ENCODE measurements around the gene ERCC6.

Gene ERCC6

GRCh38 chr10:49527061-49527460 lies 11.9 kb downstream of the ERCC6 start:
- DNase-seq (ENCODE audit: low read depth) = no peak
- TF ChIP-seq, protein P1, sequence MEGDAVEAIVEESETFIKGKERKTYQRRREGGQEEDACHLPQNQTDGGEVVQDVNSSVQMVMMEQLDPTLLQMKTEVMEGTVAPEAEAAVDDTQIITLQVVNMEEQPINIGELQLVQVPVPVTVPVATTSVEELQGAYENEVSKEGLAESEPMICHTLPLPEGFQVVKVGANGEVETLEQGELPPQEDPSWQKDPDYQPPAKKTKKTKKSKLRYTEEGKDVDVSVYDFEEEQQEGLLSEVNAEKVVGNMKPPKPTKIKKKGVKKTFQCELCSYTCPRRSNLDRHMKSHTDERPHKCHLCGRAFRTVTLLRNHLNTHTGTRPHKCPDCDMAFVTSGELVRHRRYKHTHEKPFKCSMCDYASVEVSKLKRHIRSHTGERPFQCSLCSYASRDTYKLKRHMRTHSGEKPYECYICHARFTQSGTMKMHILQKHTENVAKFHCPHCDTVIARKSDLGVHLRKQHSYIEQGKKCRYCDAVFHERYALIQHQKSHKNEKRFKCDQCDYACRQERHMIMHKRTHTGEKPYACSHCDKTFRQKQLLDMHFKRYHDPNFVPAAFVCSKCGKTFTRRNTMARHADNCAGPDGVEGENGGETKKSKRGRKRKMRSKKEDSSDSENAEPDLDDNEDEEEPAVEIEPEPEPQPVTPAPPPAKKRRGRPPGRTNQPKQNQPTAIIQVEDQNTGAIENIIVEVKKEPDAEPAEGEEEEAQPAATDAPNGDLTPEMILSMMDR (IDR thresholded peaks at IDR 0.05; ENCODE audit: low read length, missing control alignments) = no peak
- H3K4me3 ChIP-seq (replicated peaks; ENCODE audit: low read depth, low read length) = no peak overlapping the region

DNA sequence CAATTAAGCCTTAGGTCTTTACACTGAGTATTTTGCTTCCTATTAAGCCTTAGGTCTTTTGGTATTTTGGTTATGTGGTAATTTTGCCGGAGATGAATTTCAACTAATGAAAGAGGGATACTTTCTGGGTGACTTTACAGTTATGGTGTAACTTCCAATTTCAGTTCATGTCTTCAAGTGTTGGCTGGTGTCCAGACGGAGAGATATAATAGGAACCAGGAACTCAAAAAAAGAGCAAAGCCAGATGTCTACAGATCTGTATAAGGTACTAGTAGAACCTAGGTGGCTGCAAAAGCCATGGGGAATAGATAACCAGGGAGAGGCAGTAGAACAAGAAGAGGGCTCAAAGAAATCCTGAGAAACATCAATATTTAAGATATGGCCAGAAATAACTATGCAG lies 12.3 kb downstream of the ERCC6 start:
- DNase-seq (ENCODE audit: low read depth) = peak; percentile 51
- TF ChIP-seq, protein P1 (IDR thresholded peaks at IDR 0.05; ENCODE audit: low read length, missing control alignments) = no peak

GRCh38 chr10:49524496-49524895 lies 14.4 kb downstream of the ERCC6 start:
- H3K4me3 ChIP-seq (replicated peaks; ENCODE audit: low read depth, low read length) = no peak overlapping the region
- TF ChIP-seq, protein P1 (IDR thresholded peaks at IDR 0.05; ENCODE audit: low read length, missing control alignments) = no peak
- DNase-seq (ENCODE audit: low read depth) = no peak

More for the DNA sequence above, 12.3 kb downstream of the ERCC6 start:
- H3K4me3 ChIP-seq (replicated peaks; ENCODE audit: low read depth, low read length) = no peak overlapping the region

GRCh38 chr10:49523301-49523700 lies 15.6 kb downstream of the ERCC6 start:
- TF ChIP-seq, protein P1 (IDR thresholded peaks at IDR 0.05; ENCODE audit: low read length, missing control alignments) = no peak
- no peak for DNase-seq (ENCODE audit: low read depth)
- no peak overlapping the region for H3K4me3 ChIP-seq (replicated peaks; ENCODE audit: low read depth, low read length)

DNA sequence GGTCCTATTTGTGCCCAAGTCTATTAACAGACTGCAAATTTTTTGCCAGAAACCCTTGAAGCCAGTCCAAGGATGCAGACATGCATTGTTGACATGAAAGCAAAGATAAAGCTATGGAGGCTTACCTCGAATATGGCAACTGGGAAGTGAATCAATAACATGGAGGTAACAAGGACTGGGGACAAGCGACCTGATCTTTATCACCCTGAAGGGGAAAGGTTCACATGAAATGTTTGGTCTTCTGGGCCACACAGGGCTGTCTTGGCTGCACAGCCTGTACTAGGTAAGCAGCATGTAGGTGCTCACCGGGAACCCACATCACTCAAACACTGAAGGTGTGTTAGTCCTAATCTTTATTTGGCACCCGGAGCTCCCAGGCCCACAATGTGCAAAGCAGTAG lies 17.9 kb downstream of the ERCC6 start:
- H3K4me3 ChIP-seq (replicated peaks; ENCODE audit: low read depth, low read length) = no peak overlapping the region
- DNase-seq (ENCODE audit: low read depth) = no peak
- TF ChIP-seq, protein P1 (IDR thresholded peaks at IDR 0.05; ENCODE audit: low read length, missing control alignments) = no peak

- H3K4me3 ChIP-seq (replicated peaks; ENCODE audit: low read depth, low read length) = no peak overlapping the region
- no peak for DNase-seq (ENCODE audit: low read depth)
- TF ChIP-seq, protein P1 (IDR thresholded peaks at IDR 0.05; ENCODE audit: low read length, missing control alignments) = no peak
Measured at GRCh38 chr10:49520122-49520775, 18.7 kb downstream of the ERCC6 start.

DNA sequence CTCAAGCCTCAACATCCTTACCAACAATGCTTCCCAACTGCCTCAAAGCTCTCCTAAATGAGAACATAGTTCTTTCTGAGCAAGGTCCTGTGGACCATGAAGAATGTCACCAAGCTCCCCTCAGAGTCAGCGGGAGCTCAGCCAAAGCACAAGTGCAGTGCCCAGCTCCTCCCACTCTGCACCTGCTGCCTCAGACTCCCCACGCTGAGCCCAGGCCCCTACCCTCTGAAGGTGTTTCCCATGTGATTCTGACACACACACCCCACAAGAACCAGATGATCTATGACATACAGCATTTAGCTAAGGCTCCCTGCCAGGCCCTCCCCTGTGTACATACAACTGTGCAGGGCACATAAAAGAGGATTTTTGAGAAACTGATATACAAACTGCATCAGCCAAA lies 19.2 kb downstream of the ERCC6 start:
- TF ChIP-seq, protein P1 (IDR thresholded peaks at IDR 0.05; ENCODE audit: low read length, missing control alignments) = no peak
- DNase-seq (ENCODE audit: low read depth) = no peak
- no peak overlapping the region for H3K4me3 ChIP-seq (replicated peaks; ENCODE audit: low read depth, low read length)
